Measurements from ENCODE around the gene POU1F1. TPM values are rescaled to one million over a fixed set of nuclear protein-coding genes. Genes with fewer than 3 reads are reported as not detected.

The POU1F1 gene
- total RNA-seq, 4 donors from 2014 or later = not detected

DNA sequence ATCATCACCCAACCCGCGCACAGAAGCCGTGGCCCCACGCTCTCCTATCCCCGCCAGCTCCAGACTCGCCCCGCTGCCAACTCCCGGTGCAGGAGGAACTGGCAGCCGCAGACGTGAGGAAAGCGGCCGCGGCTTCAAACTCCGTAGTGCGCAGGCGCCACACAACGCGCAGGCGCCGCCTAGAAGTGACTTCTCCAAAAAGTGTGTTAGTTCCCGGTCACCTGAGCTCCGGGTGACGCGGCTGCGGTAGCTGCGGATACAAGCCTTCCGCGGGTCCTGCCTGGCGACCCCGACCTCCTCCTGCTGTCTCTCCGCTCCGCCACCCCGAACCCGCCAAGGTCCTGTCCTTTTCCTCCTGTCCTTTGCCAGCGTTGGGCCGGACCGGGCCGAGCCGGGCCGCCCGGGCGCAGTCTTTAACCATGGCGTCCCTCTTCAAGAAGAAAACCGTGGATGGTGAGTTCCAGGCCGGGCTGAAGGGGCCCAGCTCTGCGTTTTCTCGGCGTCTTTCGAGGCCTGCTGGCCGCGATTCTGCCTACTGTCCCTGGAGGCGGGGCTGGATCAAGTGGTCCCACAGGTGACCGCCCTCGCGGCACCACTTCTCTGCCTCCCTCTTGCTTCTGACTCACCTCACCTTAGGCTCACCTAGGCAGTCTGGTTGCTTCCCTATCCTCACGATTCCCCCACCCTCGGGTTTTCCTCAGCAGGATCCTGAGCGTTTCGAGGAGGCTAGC, 49.1 kb downstream of the POU1F1 start, which contains the start of gene CHMP2B:
CHMP2B (plus strand) TSS at position 206 of the 731 bp plus-strand sequence; CDS start at position 420, 214 bp downstream.
- Histone ChIP-seq H3K4me1 (peaks cover 20 to 25% of the 10 kb centered on the region in 2 donors), H3K27me3 (no peaks in the 10 kb centered on the region), H3K9me3 (no peaks in the 10 kb centered on the region), H3K4me3 (replicated peaks in 1 of 3) (peak within 1 kb of the TSS; percentile 23 to 93 (median 73)), H3K36me3 (no peaks in the 10 kb centered on the region), H3K27ac (peak within 1 kb of the TSS; percentile 98 to 100 (median 99))
- peak; percentile 63 to 90 for TF ChIP-seq POLR2A (IDR thresholded peaks at IDR 0.05)
- TF ChIP-seq, protein P1, sequence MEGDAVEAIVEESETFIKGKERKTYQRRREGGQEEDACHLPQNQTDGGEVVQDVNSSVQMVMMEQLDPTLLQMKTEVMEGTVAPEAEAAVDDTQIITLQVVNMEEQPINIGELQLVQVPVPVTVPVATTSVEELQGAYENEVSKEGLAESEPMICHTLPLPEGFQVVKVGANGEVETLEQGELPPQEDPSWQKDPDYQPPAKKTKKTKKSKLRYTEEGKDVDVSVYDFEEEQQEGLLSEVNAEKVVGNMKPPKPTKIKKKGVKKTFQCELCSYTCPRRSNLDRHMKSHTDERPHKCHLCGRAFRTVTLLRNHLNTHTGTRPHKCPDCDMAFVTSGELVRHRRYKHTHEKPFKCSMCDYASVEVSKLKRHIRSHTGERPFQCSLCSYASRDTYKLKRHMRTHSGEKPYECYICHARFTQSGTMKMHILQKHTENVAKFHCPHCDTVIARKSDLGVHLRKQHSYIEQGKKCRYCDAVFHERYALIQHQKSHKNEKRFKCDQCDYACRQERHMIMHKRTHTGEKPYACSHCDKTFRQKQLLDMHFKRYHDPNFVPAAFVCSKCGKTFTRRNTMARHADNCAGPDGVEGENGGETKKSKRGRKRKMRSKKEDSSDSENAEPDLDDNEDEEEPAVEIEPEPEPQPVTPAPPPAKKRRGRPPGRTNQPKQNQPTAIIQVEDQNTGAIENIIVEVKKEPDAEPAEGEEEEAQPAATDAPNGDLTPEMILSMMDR (IDR thresholded peaks at IDR 0.05) = no peak
- DNase-seq = peak; percentile 94
- 1% methylated on average over 31 to 41 of the region's 59 CpGs for WGBS, 2 donors
- intact Hi-C loops (cut with DNase I) = no loop called here

DNA sequence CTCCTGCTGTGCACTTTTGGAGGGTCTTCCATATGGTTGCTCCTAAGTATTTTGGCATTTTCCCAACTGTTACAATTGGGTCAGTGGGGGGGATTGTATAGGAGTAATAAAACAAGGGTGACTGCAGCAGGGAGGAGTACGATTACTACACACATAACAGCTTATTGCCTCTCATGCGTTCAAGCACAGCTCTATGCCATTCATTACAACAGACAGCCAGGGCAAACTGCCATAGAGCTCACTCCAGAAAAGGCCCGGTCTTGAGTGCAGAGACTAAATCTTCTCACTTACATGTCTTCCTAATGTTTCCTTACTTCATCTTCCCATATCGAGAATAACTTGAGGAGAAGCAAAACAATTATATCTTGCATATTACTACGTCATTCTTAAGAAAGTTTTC, 50.7 kb downstream of the POU1F1 start:
- intact Hi-C loops (cut with DNase I) = no loop called here
- no peaks in the 10 kb centered on the region for H3K36me3 ChIP-seq

DNA sequence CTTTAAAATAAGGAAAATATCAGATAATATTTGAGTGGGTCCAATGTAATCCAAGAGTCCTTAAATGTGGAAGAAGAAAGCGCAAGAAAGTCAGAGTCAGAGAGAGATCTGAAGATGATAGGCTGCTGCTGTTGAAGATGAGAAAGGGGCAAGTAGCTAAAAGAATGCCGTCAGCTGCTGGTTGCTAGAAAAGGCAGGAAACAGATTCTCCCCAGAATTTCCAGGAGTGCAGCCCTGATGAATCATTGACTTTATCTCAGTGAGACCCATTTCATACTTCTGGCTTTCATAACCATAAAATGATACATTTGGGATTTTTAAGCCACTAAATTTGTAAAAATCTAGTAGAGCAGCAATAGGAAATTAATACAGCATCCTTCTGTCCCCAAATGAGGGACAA, 56.8 kb downstream of the POU1F1 start:
- H3K27ac ChIP-seq = no peak overlapping the region
- intact Hi-C loops (cut with DNase I) = no loop called here
- H3K27me3 ChIP-seq = no peaks in the 10 kb centered on the region
- TF ChIP-seq POLR2A (IDR thresholded peaks at IDR 0.05) = no peak
- TF ChIP-seq, protein P1 (IDR thresholded peaks at IDR 0.05) = no peak
- no peaks in the 10 kb centered on the region for H3K36me3 ChIP-seq
- H3K4me1 ChIP-seq = no peaks in the 10 kb centered on the region
- 83 to 90% methylated on average over 2 of the region's 2 CpGs for WGBS, 2 donors
- H3K9me3 ChIP-seq = no peaks in the 10 kb centered on the region
- DNase-seq = no peak
- no peak overlapping the region for H3K4me3 ChIP-seq (replicated peaks in 1 of 3)

More for the DNA sequence above, 50.7 kb downstream of the POU1F1 start:
- no peak overlapping the region for H3K27ac ChIP-seq
- H3K4me3 ChIP-seq (replicated peaks in 1 of 3) = no peak overlapping the region
- 44 to 45% methylated on average over 5 of the region's 5 CpGs for WGBS, 2 donors
- no peaks in the 10 kb centered on the region for H3K9me3 ChIP-seq
- TF ChIP-seq POLR2A (IDR thresholded peaks at IDR 0.05) = no peak
- TF ChIP-seq, protein P1 (IDR thresholded peaks at IDR 0.05) = no peak
- H3K4me1 ChIP-seq = peaks cover 12 to 19% of the 10 kb centered on the region in 2 donors
- H3K27me3 ChIP-seq = no peaks in the 10 kb centered on the region
- DNase-seq = peak; percentile 35 to 47

DNA sequence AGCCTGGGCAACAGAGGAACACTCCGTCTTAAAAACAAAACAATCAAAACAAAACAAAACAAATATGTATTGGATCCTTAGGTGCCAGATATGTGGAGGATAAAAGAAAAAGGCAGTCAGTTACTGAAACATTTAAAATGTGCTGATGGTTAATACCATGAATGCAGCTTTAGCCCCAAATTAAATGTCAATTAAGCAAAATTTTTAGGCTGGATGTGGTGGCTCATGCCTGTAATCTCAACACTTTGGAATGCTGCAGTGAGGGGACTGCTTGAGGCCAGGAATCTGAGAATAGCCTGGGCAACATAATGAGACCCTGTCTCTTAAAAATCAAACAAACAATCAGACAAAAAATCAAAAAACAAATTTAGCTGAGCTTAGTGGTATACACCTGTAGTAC, 57.8 kb downstream of the POU1F1 start:
- intact Hi-C loops (cut with DNase I) = no loop called here
- DNase-seq = no peak
- no peaks in the 10 kb centered on the region for H3K4me1 ChIP-seq
- TF ChIP-seq, protein P1 (IDR thresholded peaks at IDR 0.05) = no peak
- no peak for TF ChIP-seq POLR2A (IDR thresholded peaks at IDR 0.05)
- no peak overlapping the region for H3K27ac ChIP-seq
- 83 to 85% methylated on average over 1 of the region's 1 CpG for WGBS, 2 donors
- H3K4me3 ChIP-seq (replicated peaks in 1 of 3) = no peak overlapping the region
- no peaks in the 10 kb centered on the region for H3K27me3 ChIP-seq
- no peaks in the 10 kb centered on the region for H3K9me3 ChIP-seq
- no peaks in the 10 kb centered on the region for H3K36me3 ChIP-seq

Small RNA genes within 50 kb of the gene (microRNA-seq; reads per million reads assigned to microRNA genes)
- not detected for gene MIR4795

Small RNA genes within 50 kb of the gene (small RNA-seq; reads per million reads assigned to genes)
- not detected for gene MIR4795

Other genes with a start within 250 kb of the POU1F1 start
- gene CHMP2B, start 49.3 kb downstream of the POU1F1 start, total RNA-seq = 10 to 100 TPM; 63.7 to 70.0 (median 66.3) TPM

Data from thyroid gland (tissue), 4 donors.